ENCODE data around the gene RPL5. TPM values are rescaled to one million over a fixed set of nuclear protein-coding genes. Genes with fewer than 3 reads are reported as not detected.

The RPL5 gene
- total and polyA plus RNA-seq, 9 of the 15 experiments (the other 6 are each of a cell fraction or from before 2014, with no cell fraction given) = 1,467 to 4,252 (median 2,454) TPM

- ChIA-PET CTCF (ENCODE audit: low intra/inter-chr PET ratio) (no interaction called here), POLR2A (interaction anchor here (0.7 to 3.3 kb wide), 7 partner anchors 9 to 127 kb away, joined by 3 to 26 read pairs (median 6); partner anchors contain the start of gene RPL5)
- FAIRE-seq (no peak), DNase-seq (ENCODE audit: extremely low read depth in 1 of 4, low spot score in 3 of 4) (no peak), ATAC-seq (peak; percentile 53)
- no peak overlapping the region for H3K4me2 ChIP-seq (ENCODE audit: insufficient read depth, low read length)
- H3K9ac ChIP-seq (ENCODE audit: insufficient read depth in 1 of 2, low read depth in 2 of 2, low read length in 2 of 2) = no peak overlapping the region
- no peaks in the 10 kb centered on the region for H3K9me3 ChIP-seq (replicated peaks; ENCODE audit: control insufficient read depth, insufficient read depth, low read depth, low read length)
- intact Hi-C loops (cut with micrococcal nuclease) (no loop called here), in situ Hi-C loops (cut with MboI) (no loop called here)
- no TSS peak for BruUV-seq (replicated peaks)
- peaks cover 20% of the 10 kb centered on the region for H4K20me1 ChIP-seq (replicated peaks; ENCODE audit: control insufficient read depth, insufficient read depth, low read length)
- H3K4me1 ChIP-seq (replicated peaks in 1 of 2; ENCODE audit: control insufficient read depth in 2 of 2, insufficient read depth in 2 of 2, low read length in 2 of 2) = no peaks in the 10 kb centered on the region
- H3K4me3 ChIP-seq = no peak overlapping the region
- peaks cover 27% of the 10 kb centered on the region for H3K79me2 ChIP-seq (ENCODE audit: control insufficient read depth, insufficient read depth, low read length)
- no peaks in the 10 kb centered on the region for H3K27me3 ChIP-seq (ENCODE audit: control insufficient read depth in 2 of 2, insufficient read depth in 2 of 2, low read length in 2 of 2)
- H3K9me1 ChIP-seq (ENCODE audit: control insufficient read depth, insufficient read depth, low read length) = no peaks in the 10 kb centered on the region
- 40% methylated on average over 2 of the region's 2 CpGs for WGBS (ENCODE audit: insufficient coverage, low coverage, missing lambda C conversion rate)
- peaks cover 62% of the 10 kb centered on the region for H3K36me3 ChIP-seq (ENCODE audit: control insufficient read depth, insufficient read depth, low read length)
- no peak overlapping the region; the same call in 2 of the 3 replicates for H3K27ac ChIP-seq (ENCODE audit: extremely low read depth, low read depth, low read length)
- H2AFZ ChIP-seq (ENCODE audit: low read depth, low read length) = no peak overlapping the region
- no peak for TF ChIP-seq HNRNPUL1 (IDR thresholded peaks at IDR 0.05; ENCODE audit: low read length)
- no peak for TF ChIP-seq HCFC1 (IDR thresholded peaks at IDR 0.05; ENCODE audit: low read depth, low read length)
- no peak for TF ChIP-seq ZNF3 (CRISPR knock-in tag; IDR thresholded peaks at IDR 0.05)
- peak; percentile 47 for TF ChIP-seq E2F8 (IDR thresholded peaks at IDR 0.05; ENCODE audit: low read depth, partially characterized antibody)
- no peak for TF ChIP-seq ZNF830 (CRISPR knock-in tag; IDR thresholded peaks at IDR 0.05)
- TF ChIP-seq KLF1 (tag; IDR thresholded peaks at IDR 0.05) = no peak
- TF ChIP-seq POLR2AphosphoS2 (IDR thresholded peaks at IDR 0.05; ENCODE audit: low read length) = 0 out of 2 replicates have a peak, but pooled peaks have one; percentile 13
- TF ChIP-seq CREB1 (IDR thresholded peaks at IDR 0.05) = no peak
- TF ChIP-seq CREB1 (CRISPR knock-in tag; IDR thresholded peaks at IDR 0.05) = no peak
- TF ChIP-seq HES1 (IDR thresholded peaks at IDR 0.05; ENCODE audit: low read depth) = no peak
- no peak for TF ChIP-seq TCF3 (CRISPR knock-in tag; IDR thresholded peaks at IDR 0.05)
- no peak for TF ChIP-seq SP1 (CRISPR knock-in tag; IDR thresholded peaks at IDR 0.05)
- no peak for TF ChIP-seq ZNF780A (CRISPR knock-in tag; IDR thresholded peaks at IDR 0.05)
- TF ChIP-seq GTF2A2 (tag; IDR thresholded peaks at IDR 0.05) = no peak
- no peak for TF ChIP-seq SIN3B (IDR thresholded peaks at IDR 0.05; ENCODE audit: low read depth)
- no peak for TF ChIP-seq LCOR (CRISPR knock-in tag; IDR thresholded peaks at IDR 0.05)
- no peak for TF ChIP-seq MITF (IDR thresholded peaks at IDR 0.05)
- TF ChIP-seq NFYB (IDR thresholded peaks at IDR 0.05; ENCODE audit: extremely low read depth, insufficient read length) = no peak
- peak; percentile 10; the same call in 1 of the 2 replicates for TF ChIP-seq RBFOX2 (IDR thresholded peaks at IDR 0.05; ENCODE audit: low read depth, low read length)
- peak; percentile 28; the same call in 1 of the 2 replicates for TF ChIP-seq POLR2G (IDR thresholded peaks at IDR 0.05; ENCODE audit: low read depth, low read length)
- 0 out of 2 replicates have a peak, but pooled peaks have one; percentile 26 for TF ChIP-seq SUPT5H (IDR thresholded peaks at IDR 0.05)
- no peak for TF ChIP-seq ZNF174 (CRISPR knock-in tag; IDR thresholded peaks at IDR 0.05)
- no peak for TF ChIP-seq ZNF143 (CRISPR knock-in tag; IDR thresholded peaks at IDR 0.05)
Observed at GRCh38 chr1:92843046-92843423, 11.2 kb downstream of the RPL5 start.

All from K562 (cell line).